IMR-90 (cell line): ENCODE measurements around the gene LINC00305. TPM values are rescaled to one million over a fixed set of nuclear protein-coding genes. Genes with fewer than 3 reads are reported as not detected.

Experiments
- ATAC-seq: fragments of 200-7000 bp; cut with Tn5 transposase; 2 replicates; pipeline ENCODE4 v1.9.1; 2020; ENCODE audit warnings: low read depth, mild to moderate bottlenecking, moderate library complexity
- BruUV-seq: library from RNA; stranded (reverse); fragments of 400-500 nt; replicated peaks from 2 replicates; lab custom pipeline; 2021; lab: Mats Ljungman, UMichigan
- CTCF ChIA-PET: fragments of 300-600 bp; formaldehyde crosslinking; extraction: SDS; loops from one replicate; lab custom pipeline; 2021; ENCODE audit warnings: antibody characterized with exemption; lab: Yijun Ruan, JAX
- POLR2A ChIA-PET: fragments of 300-600 bp; sonication (Branson Sonifier 250); formaldehyde crosslinking; loops from one replicate; lab custom pipeline; 2022; ENCODE audit warnings: antibody characterized with exemption; ENCODE audit not compliant: unreplicated experiment; lab: Charles Lee
- DNase-seq: peaks from one replicate; pipeline ENCODE4 v3.0.0; 2013
- H2AFZ ChIP-seq: replicated peaks from 2 replicates; pipeline ENCODE3; 2013; ENCODE audit warnings: low read length, mild to moderate bottlenecking; ENCODE audit not compliant: poor library complexity
- H2AK5ac ChIP-seq: 2 replicates; pipeline ENCODE4 v1.6.1; 2013; ENCODE audit warnings: low read depth, low read length, inconsistent platforms
- H2AK9ac ChIP-seq: replicated peaks from 2 replicates; pipeline ENCODE3; 2013; ENCODE audit warnings: mild to moderate bottlenecking, low read depth, low read length, moderate library complexity; ENCODE audit not compliant: poor library complexity
- H2BK120ac ChIP-seq: 2 replicates; pipeline ENCODE4 v1.6.1; 2013; ENCODE audit warnings: low read depth, low read length, inconsistent platforms
- H2BK15ac ChIP-seq: 3 replicates; pipeline ENCODE4 v1.6.1; 2013; ENCODE audit warnings: low read depth, low read length, inconsistent platforms
- H2BK20ac ChIP-seq: 2 replicates; pipeline ENCODE4 v1.6.1; 2013; ENCODE audit warnings: low read depth, mild to moderate bottlenecking, inconsistent platforms, low read length, moderate library complexity
- H2BK5ac ChIP-seq: 2 replicates; pipeline ENCODE4 v1.6.1; 2013; ENCODE audit warnings: mild to moderate bottlenecking, low read depth, low read length, inconsistent platforms; ENCODE audit not compliant: poor library complexity, severe bottlenecking
- H3K14ac ChIP-seq: replicated peaks from 2 replicates; pipeline ENCODE4 v1.6.1; 2013; ENCODE audit warnings: low read depth, low read length, inconsistent platforms
- H3K18ac ChIP-seq: 2 replicates; pipeline ENCODE4 v1.6.1; 2013; ENCODE audit warnings: low read depth, low read length, control low read depth
- H3K23ac ChIP-seq: 2 replicates; pipeline ENCODE4 v1.6.1; 2013; ENCODE audit warnings: low read depth, low read length, inconsistent platforms
- H3K27ac ChIP-seq: 2 replicates; pipeline ENCODE4 v1.5.1; 2013; ENCODE audit warnings: mild to moderate bottlenecking, control low read depth, low read length; ENCODE audit not compliant: insufficient read depth
- H3K27me3 ChIP-seq: 2 replicates; pipeline ENCODE4 v1.6.1; 2013; ENCODE audit warnings: low read length; ENCODE audit not compliant: control insufficient read depth, insufficient read depth
- H3K36me3 ChIP-seq: 2 replicates; pipeline ENCODE4 v1.6.1; 2013; ENCODE audit warnings: low read length, mixed read lengths; ENCODE audit not compliant: control insufficient read depth, insufficient read depth
- H3K4ac ChIP-seq: 2 replicates; pipeline ENCODE4 v1.6.1; 2013; ENCODE audit warnings: low read depth, low read length, inconsistent platforms
- H3K4me1 ChIP-seq: 2 replicates; pipeline ENCODE4 v1.6.1; 2013; ENCODE audit warnings: low read length, mixed read lengths; ENCODE audit not compliant: control insufficient read depth, insufficient read depth
- H3K4me2 ChIP-seq: 2 replicates; pipeline ENCODE4 v1.6.1; 2013; ENCODE audit warnings: low read depth, mild to moderate bottlenecking, control low read depth, low read length, moderate library complexity
- H3K4me3 ChIP-seq: 2 replicates; pipeline ENCODE4 v1.5.1; 2013; ENCODE audit warnings: low read depth, mild to moderate bottlenecking, control low read depth, low read length, moderate library complexity; ENCODE audit not compliant: insufficient read depth
- H3K56ac ChIP-seq: 2 replicates; pipeline ENCODE4 v1.6.1; 2013; ENCODE audit warnings: low read length, inconsistent platforms; ENCODE audit not compliant: insufficient read depth; ENCODE audit errors: extremely low read depth
- H3K79me1 ChIP-seq, 2 experiments: 2 replicates each; pipeline ENCODE4 v1.6.1; 2013; ENCODE audit warnings: low read length in 2 of 2, inconsistent platforms in 1 of 2, low read depth in 1 of 2
- H3K9ac ChIP-seq: 2 replicates; pipeline ENCODE4 v1.6.1; 2013; ENCODE audit warnings: low read depth, low read length, control low read depth
- H3K9me1 ChIP-seq: 2 replicates; pipeline ENCODE4 v1.6.1; 2013; ENCODE audit warnings: low read length, inconsistent platforms; ENCODE audit not compliant: insufficient read depth
- H3K9me3 ChIP-seq: 2 replicates; pipeline ENCODE4 v1.6.1; 2013; ENCODE audit warnings: low read length; ENCODE audit not compliant: control insufficient read depth, insufficient read depth
- H4K20me1 ChIP-seq: 2 replicates; pipeline ENCODE4 v1.6.1; 2013; ENCODE audit warnings: low read length, inconsistent platforms; ENCODE audit not compliant: insufficient read depth
- H4K5ac ChIP-seq: 2 replicates; pipeline ENCODE4 v1.6.1; 2013; ENCODE audit warnings: mild to moderate bottlenecking, low read depth, low read length, control low read depth
- H4K8ac ChIP-seq, 2 experiments: 2 replicates each; pipeline ENCODE4 v1.6.1; 2013; ENCODE audit warnings: low read depth in 2 of 2, low read length in 2 of 2, control low read depth in 1 of 2, inconsistent platforms in 1 of 2
- H4K91ac ChIP-seq: 2 replicates; pipeline ENCODE4 v1.6.1; 2013; ENCODE audit warnings: low read depth, low read length, inconsistent platforms; ENCODE audit not compliant: insufficient read depth
- CEBPB ChIP-seq: IDR thresholded peaks from 2 replicates; pipeline ENCODE4 v1.6.1; 2012; ENCODE audit warnings: low read depth, low read length, improper control_type of control experiment
- CHD1 ChIP-seq: IDR thresholded peaks from 2 replicates; pipeline ENCODE4 v1.6.1; 2012; ENCODE audit warnings: low read depth, low read length, improper control_type of control experiment
- ELK1 ChIP-seq: fragments of 150-350 bp; IDR thresholded peaks from 2 replicates; pipeline ENCODE4 v1.6.1; 2016; ENCODE audit warnings: low read depth, mild to moderate bottlenecking, low read length, moderate library complexity, borderline replicate concordance
- FOS ChIP-seq: fragments of 150-350 bp; IDR thresholded peaks from 2 replicates; pipeline ENCODE4 v1.6.1; 2016; ENCODE audit warnings: low read depth, low read length
- MAZ ChIP-seq: IDR thresholded peaks from 2 replicates; pipeline ENCODE4 v1.6.1; 2012; ENCODE audit warnings: low read depth, mild to moderate bottlenecking, low read length, improper control_type of control experiment, moderate library complexity, borderline replicate concordance
- MXI1 ChIP-seq: IDR thresholded peaks from 2 replicates; pipeline ENCODE4 v1.6.1; 2012; ENCODE audit warnings: low read depth, mild to moderate bottlenecking, low read length, moderate library complexity, borderline replicate concordance
- NFE2L2 ChIP-seq: fragments of 150-350 bp; IDR thresholded peaks from 2 replicates; pipeline ENCODE4 v1.6.1; 2016; ENCODE audit warnings: low read depth, mild to moderate bottlenecking, low read length
- POLR2A ChIP-seq: IDR thresholded peaks from 2 replicates; pipeline ENCODE4 v1.6.1; 2012; ENCODE audit warnings: mild to moderate bottlenecking, low read depth, low read length
- RFX5 ChIP-seq: IDR thresholded peaks from 2 replicates; pipeline ENCODE4 v1.8.0; 2012; ENCODE audit warnings: low read depth, mild to moderate bottlenecking, low read length, moderate library complexity
- SMC3 ChIP-seq: fragments of 150-350 bp; IDR thresholded peaks from 2 replicates; pipeline ENCODE4 v1.6.1; 2016; ENCODE audit warnings: low read depth, mild to moderate bottlenecking, antibody characterized with exemption, low read length, moderate library complexity
- WGBS, 2 experiments: methylation state at CpG; one replicate each; pipeline versions ENCODE4 v1.1.5 to v1.1.7; 2013; ENCODE audit warnings: missing lambda C conversion rate in 2 of 2; ENCODE audit not compliant: insufficient read length in 1 of 2; ENCODE audit errors: extremely low coverage in 2 of 2; 5-methylcytosine and 5-hydroxymethylcytosine counted together
- dilution Hi-C: fragments of 300-500 bp; cut with HindIII; formaldehyde crosslinking; loops from one replicate; pipeline ENCODE4 v1.14.3; 2018; ENCODE audit warnings: low sequenced_read_pairs; ENCODE audit not compliant: unreplicated experiment
- in situ Hi-C: fragments of 300-500 bp; cut with MboI; formaldehyde crosslinking; loops from 3 replicates; pipeline ENCODE4 v1.14.3; 2019; ENCODE audit warnings: low sequenced_read_pairs, inconsistent platforms, mixed read lengths
- intact Hi-C: fragments of 100-400 bp; cut with micrococcal nuclease; formaldehyde crosslinking; loops from 2 replicates; pipeline ENCODE4 v1.10.0; 2022
- polyA plus RNA-seq, 3 experiments: library from polyadenylated mRNA; depleted of rRNA; stranded (reverse); fragments of >200 nt; gene quantifications; 2 replicates each; pipeline ENCODE4 v1.2.3, GENCODE V29; 2012; ENCODE audit warnings: low replicate concordance in 1 of 3
- total RNA-seq: library from RNA; depleted of rRNA; stranded (reverse); fragments of >200 nt; gene quantifications from 2 replicates; pipeline ENCODE4 v1.2.3, GENCODE V29; 2012

The LINC00305 gene
- total and polyA plus RNA-seq, 2 of the 4 experiments (the other 2 are of a cell fraction), result not detected

GRCh38 chr18:64137914-64138313, 11.0 kb downstream of the LINC00305 start:
- Histone ChIP-seq H4K8ac (no peak overlapping the region), H2BK20ac (no peak overlapping the region), H3K4me2 (no peak overlapping the region), H4K5ac (no peak overlapping the region), H2AFZ (no peak overlapping the region), H3K27ac (no peak overlapping the region), H3K9me3 (peaks cover 22% of the 10 kb centered on the region), H2BK15ac (no peak overlapping the region), H3K56ac (no peak overlapping the region), H3K23ac (no peak overlapping the region), H3K79me1 (no peaks in the 10 kb centered on the region), H3K4me1 (no peaks in the 10 kb centered on the region), H4K91ac (no peak overlapping the region), H3K27me3 (no peaks in the 10 kb centered on the region), H2AK9ac (no peak overlapping the region), H3K4ac (no peak overlapping the region), H3K9me1 (no peaks in the 10 kb centered on the region), H2BK5ac (no peak overlapping the region), H2AK5ac (no peak overlapping the region), H3K18ac (no peak overlapping the region), H3K36me3 (no peaks in the 10 kb centered on the region), H3K9ac (no peak overlapping the region), H3K14ac (no peak overlapping the region), H3K4me3 (no peak overlapping the region), H4K20me1 (no peaks in the 10 kb centered on the region), H2BK120ac (no peak overlapping the region)
- ChIA-PET CTCF (no interaction called here), POLR2A (no interaction called here)
- DNase-seq, result no peak
- dilution Hi-C loops (no loop called here), in situ Hi-C loops (loop anchor here (25.0 kb wide), 1 partner anchor 99 kb away; no protein-coding TSS in a partner anchor), intact Hi-C loops (no loop called here)
- no peak for ATAC-seq
- no CpG with 5 or more reads among the region's 1 CpG for WGBS, 2 experiments
- no TSS peak for BruUV-seq
- TF ChIP-seq CEBPB (no peak), CHD1 (no peak), SMC3 (no peak), FOS (no peak), NFE2L2 (no peak), MAZ (no peak), MXI1 (no peak), POLR2A (no peak), RFX5 (no peak), ELK1 (no peak)
